Panc1 (cell line): ENCODE data around the gene ANKRD17. TPM values are rescaled to one million over a fixed set of nuclear protein-coding genes. Genes with fewer than 3 reads are reported as not detected.

Source experiments
- ATAC-seq: fragments of 200-7000 bp; cut with Tn5 transposase; 2 replicates; pipeline ENCODE4 v1.9.1; 2020; ENCODE audit warnings: mild to moderate bottlenecking, moderate library complexity
- BruUV-seq: library from RNA; stranded (reverse); fragments of 400-500 nt; replicated peaks from 2 replicates; lab custom pipeline; 2021; lab: Mats Ljungman, UMichigan
- CTCF ChIA-PET: fragments of 300-600 bp; sonication (Branson Sonifier 250); formaldehyde crosslinking; loops from one replicate; lab custom pipeline; 2022; ENCODE audit warnings: antibody characterized with exemption; lab: Charles Lee
- POLR2A ChIA-PET: fragments of 300-600 bp; sonication (Branson Sonifier 250); formaldehyde crosslinking; loops from one replicate; lab custom pipeline; 2022; ENCODE audit warnings: antibody characterized with exemption; lab: Charles Lee
- DNase-seq: peaks from one replicate; pipeline ENCODE4 v3.0.0-alpha.2; 2010; ENCODE audit warnings: low read depth, low spot score
- H3K27ac ChIP-seq: 2 replicates; pipeline ENCODE4 v1.5.1; 2011; ENCODE audit warnings: mild to moderate bottlenecking, low read length, inconsistent platforms
- H3K27me3 ChIP-seq: fragments of 200-500 bp; sonication (Bioruptor generic); 2 replicates; pipeline ENCODE4 v1.6.0; 2014; ENCODE audit warnings: low read length, inconsistent platforms; ENCODE audit not compliant: control insufficient read depth, insufficient read depth
- H3K36me3 ChIP-seq: fragments of 200-500 bp; sonication (Bioruptor generic); 2 replicates; pipeline ENCODE4 v1.5.1; 2014; ENCODE audit warnings: inconsistent platforms, mild to moderate bottlenecking, low read length, moderate library complexity; ENCODE audit not compliant: control insufficient read depth, insufficient read depth
- H3K4me1 ChIP-seq: 2 replicates; pipeline ENCODE4 v1.5.1; 2011; ENCODE audit warnings: inconsistent platforms, mild to moderate bottlenecking, low read length, moderate library complexity; ENCODE audit not compliant: control insufficient read depth, insufficient read depth
- H3K4me3 ChIP-seq, 2 experiments: 2 replicates each; pipeline ENCODE4 v1.5.1; 2011 to 2012; ENCODE audit warnings: low read depth in 2 of 2, low read length in 2 of 2, mild to moderate bottlenecking in 2 of 2, inconsistent platforms in 1 of 2, moderate library complexity in 1 of 2
- H3K9me3 ChIP-seq: fragments of 200-500 bp; sonication (Bioruptor generic); 2 replicates; pipeline ENCODE4 v1.5.1; 2014; ENCODE audit warnings: low read depth, mild to moderate bottlenecking, inconsistent platforms, low read length, moderate library complexity; ENCODE audit not compliant: control insufficient read depth, insufficient read depth
- POLR2AphosphoS5 ChIP-seq: IDR thresholded peaks from 2 replicates; pipeline ENCODE4 v1.6.1; 2012; ENCODE audit warnings: mild to moderate bottlenecking, low read depth, low read length, moderate library complexity
- REST ChIP-seq, 2 experiments: IDR thresholded peaks; 2 replicates each; pipeline ENCODE4 v1.6.1; 2011 to 2012; ENCODE audit warnings: low read depth in 2 of 2, control low read depth in 1 of 2, low read length in 1 of 2, mild to moderate bottlenecking in 1 of 2, moderate library complexity in 1 of 2; ENCODE audit not compliant: insufficient read depth in 1 of 2
- SIN3A ChIP-seq: IDR thresholded peaks from 2 replicates; pipeline ENCODE4 v1.6.1; 2012; ENCODE audit warnings: low read depth, mild to moderate bottlenecking, low read length, moderate library complexity, borderline replicate concordance; ENCODE audit not compliant: insufficient read depth
- TCF7L2 ChIP-seq: IDR thresholded peaks from 2 replicates; pipeline ENCODE4 v1.6.1; 2011; ENCODE audit warnings: mild to moderate bottlenecking, low read depth, low read length, inconsistent platforms
- in situ Hi-C: cut with HindIII; loops from 2 replicates; pipeline ENCODE4 v1.10.0; 2016; ENCODE audit warnings: low sequenced_read_pairs, low pct_unique_long_range_greater_than_20kb
- intact Hi-C: fragments of 100-400 bp; cut with micrococcal nuclease; formaldehyde crosslinking; loops from one replicate; pipeline ENCODE4 v1.10.0; 2022; ENCODE audit not compliant: unreplicated experiment
- total RNA-seq: library from RNA; stranded (reverse); gene quantifications from one replicate; pipeline ENCODE4 v1.2.1, GENCODE V29; 2021; ENCODE audit not compliant: unreplicated experiment
- TF ChIP-seq, protein P1 (sequence below): fragments of 450-650 bp; IDR thresholded peaks from 2 replicates; pipeline ENCODE4 v1.5.1; 2017; ENCODE audit warnings: mild to moderate bottlenecking

ANKRD17 gene
- total RNA-seq, 1 experiment from 2014 or later, result 38.5 TPM

DNA sequence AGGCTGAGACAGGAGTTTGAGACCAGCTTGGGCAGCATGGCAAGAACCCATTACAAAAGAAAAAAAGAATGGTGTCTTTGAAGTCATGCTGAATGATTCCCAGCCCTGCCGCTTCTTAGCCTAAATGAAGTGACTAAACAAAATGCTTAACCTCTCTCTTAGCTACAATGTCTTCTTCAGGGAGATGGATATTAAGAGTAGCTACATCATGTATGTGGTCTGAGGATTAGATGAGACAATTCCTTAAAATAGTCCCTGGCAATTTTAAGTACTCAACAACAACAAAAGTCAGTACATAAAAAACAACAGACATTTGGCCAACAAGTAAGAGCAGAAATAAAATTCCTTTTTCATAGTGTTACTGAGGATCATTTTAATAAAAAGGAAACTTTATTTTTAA, 124.8 kb downstream of the ANKRD17 start:
- H3K9me3 ChIP-seq, result no peaks in the 10 kb centered on the region
- H3K4me3 ChIP-seq, result no peak overlapping the region
- BruUV-seq, result no TSS peak
- DNase-seq, result no peak
- TF ChIP-seq SIN3A (no peak), REST (IDR thresholded peaks at IDR 0.05; ENCODE audit: insufficient read depth in 1 of 2, low read depth in 2 of 2, low read length in 1 of 2) (no peak), POLR2AphosphoS5 (no peak), TCF7L2 (no peak)
- TF ChIP-seq, protein P1, sequence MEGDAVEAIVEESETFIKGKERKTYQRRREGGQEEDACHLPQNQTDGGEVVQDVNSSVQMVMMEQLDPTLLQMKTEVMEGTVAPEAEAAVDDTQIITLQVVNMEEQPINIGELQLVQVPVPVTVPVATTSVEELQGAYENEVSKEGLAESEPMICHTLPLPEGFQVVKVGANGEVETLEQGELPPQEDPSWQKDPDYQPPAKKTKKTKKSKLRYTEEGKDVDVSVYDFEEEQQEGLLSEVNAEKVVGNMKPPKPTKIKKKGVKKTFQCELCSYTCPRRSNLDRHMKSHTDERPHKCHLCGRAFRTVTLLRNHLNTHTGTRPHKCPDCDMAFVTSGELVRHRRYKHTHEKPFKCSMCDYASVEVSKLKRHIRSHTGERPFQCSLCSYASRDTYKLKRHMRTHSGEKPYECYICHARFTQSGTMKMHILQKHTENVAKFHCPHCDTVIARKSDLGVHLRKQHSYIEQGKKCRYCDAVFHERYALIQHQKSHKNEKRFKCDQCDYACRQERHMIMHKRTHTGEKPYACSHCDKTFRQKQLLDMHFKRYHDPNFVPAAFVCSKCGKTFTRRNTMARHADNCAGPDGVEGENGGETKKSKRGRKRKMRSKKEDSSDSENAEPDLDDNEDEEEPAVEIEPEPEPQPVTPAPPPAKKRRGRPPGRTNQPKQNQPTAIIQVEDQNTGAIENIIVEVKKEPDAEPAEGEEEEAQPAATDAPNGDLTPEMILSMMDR, result no peak
- intact Hi-C loops (no loop called here), in situ Hi-C loops (no loop called here)
- ChIA-PET CTCF (no interaction called here), POLR2A (no interaction called here)
- H3K36me3 ChIP-seq, result peaks cover 22% of the 10 kb centered on the region
- H3K4me1 ChIP-seq, result no peaks in the 10 kb centered on the region
- H3K27me3 ChIP-seq, result no peaks in the 10 kb centered on the region
- no peak for ATAC-seq
- H3K27ac ChIP-seq, result no peak overlapping the region

GRCh38 chr4:73131281-73131680, 127.3 kb downstream of the ANKRD17 start:
- no peak for ATAC-seq
- BruUV-seq, result no TSS peak

GRCh38 chr4:73129319-73129718, 129.3 kb downstream of the ANKRD17 start:
- POLR2A ChIA-PET, result no interaction called here
- ATAC-seq (no peak), DNase-seq (no peak)
- in situ Hi-C loops (no loop called here), intact Hi-C loops (no loop called here)
- no TSS peak for BruUV-seq
- no peaks in the 10 kb centered on the region for H3K4me1 ChIP-seq
- H3K27me3 ChIP-seq, result no peaks in the 10 kb centered on the region
- no peak overlapping the region for H3K27ac ChIP-seq
- TF ChIP-seq REST (IDR thresholded peaks at IDR 0.05; ENCODE audit: insufficient read depth in 1 of 2, low read depth in 2 of 2, low read length in 1 of 2) (no peak), TCF7L2 (no peak)
- TF ChIP-seq, protein P1, result no peak
- peaks cover 10% of the 10 kb centered on the region for H3K36me3 ChIP-seq
- no peak overlapping the region for H3K4me3 ChIP-seq
- no peaks in the 10 kb centered on the region for H3K9me3 ChIP-seq
- CTCF ChIA-PET, result no interaction called here

More at GRCh38 chr4:73131281-73131680, 127.3 kb downstream of the ANKRD17 start:
- no peak overlapping the region for H3K27ac ChIP-seq
- no peak for DNase-seq
- peaks cover 17% of the 10 kb centered on the region for H3K36me3 ChIP-seq
- H3K9me3 ChIP-seq, result no peaks in the 10 kb centered on the region
- no peak overlapping the region for H3K4me3 ChIP-seq
- TF ChIP-seq TCF7L2, result no peak
- CTCF ChIA-PET, result no interaction called here
- in situ Hi-C loops (no loop called here), intact Hi-C loops (no loop called here)
- H3K27me3 ChIP-seq, result no peaks in the 10 kb centered on the region
- no peaks in the 10 kb centered on the region for H3K4me1 ChIP-seq
- POLR2A ChIA-PET, result no interaction called here
